ENCODE measurements around the gene PRPF19.

Gene PRPF19

GRCh38 chr11:60872961-60873524, 33.3 kb downstream of the PRPF19 start:
- DNase-seq (ENCODE audit: insufficient read length, low spot score) (no peak), FAIRE-seq (no peak)
- TF ChIP-seq POLR2AphosphoS5 (IDR thresholded peaks at IDR 0.05; ENCODE audit: low read depth, low read length), result peak; percentile 23; the same call in 1 of the 2 replicates
- no peak for TF ChIP-seq POLR2A (IDR thresholded peaks at IDR 0.05; ENCODE audit: low read depth, low read length)

DNA sequence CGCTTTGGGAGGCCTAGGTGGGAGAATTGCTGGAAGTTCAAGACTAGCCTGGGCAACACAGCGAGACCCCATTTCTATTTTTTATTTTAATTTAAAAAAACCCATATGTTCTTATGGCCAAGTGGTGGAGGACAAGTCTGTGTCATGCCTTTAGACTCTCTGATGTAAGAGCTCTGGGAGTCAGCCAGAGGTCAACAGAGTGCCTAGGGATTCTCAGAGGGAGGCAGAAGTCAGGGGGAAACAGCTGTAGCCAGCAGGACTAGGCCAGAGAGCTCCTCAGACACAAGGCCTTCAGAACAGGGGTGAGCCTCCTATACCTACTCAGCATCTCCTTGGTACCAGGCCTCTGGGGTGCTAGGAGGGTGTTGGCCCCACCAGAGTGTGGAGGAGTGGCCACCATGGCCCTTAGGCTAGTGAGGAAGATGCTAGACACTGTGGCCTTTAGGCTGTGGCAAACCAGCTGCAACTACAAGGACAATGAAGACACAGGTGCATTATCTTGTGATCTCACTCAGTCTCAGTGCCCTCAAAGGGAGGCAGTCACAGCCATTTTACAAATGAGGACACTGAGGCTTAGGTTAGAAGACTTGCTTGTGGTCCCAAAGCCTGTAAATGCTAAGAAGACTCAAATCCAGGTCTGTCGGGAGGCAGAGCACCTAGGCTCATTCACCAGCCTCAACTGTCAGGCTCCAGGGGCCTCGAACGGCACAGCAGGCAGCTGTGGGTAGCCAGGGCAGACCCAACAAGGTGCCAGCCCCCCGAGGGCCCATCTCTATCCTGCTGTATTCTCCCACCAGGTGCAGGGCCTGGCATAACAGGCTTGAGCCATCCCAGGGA, 34.0 kb downstream of the PRPF19 start:
- no peak for TF ChIP-seq POLR2A (IDR thresholded peaks at IDR 0.05; ENCODE audit: low read depth, low read length)
- TF ChIP-seq POLR2AphosphoS5 (IDR thresholded peaks at IDR 0.05; ENCODE audit: low read depth, low read length), result no peak
- TF ChIP-seq SPI1 (IDR thresholded peaks at IDR 0.05; ENCODE audit: low read depth, low read length), result no peak
- no peak for TF ChIP-seq PAX5 (IDR thresholded peaks at IDR 0.05; ENCODE audit: insufficient read depth, low read length, severe bottlenecking)
- TF ChIP-seq POU2F2 (IDR thresholded peaks at IDR 0.05; ENCODE audit: low read depth, low read length), result no peak
- no peak for TF ChIP-seq TAF1 (IDR thresholded peaks at IDR 0.05; ENCODE audit: low read depth, low read length)
- FAIRE-seq, result no peak

GRCh38 chr11:60871378-60872061, 34.9 kb downstream of the PRPF19 start:
- DNase-seq (ENCODE audit: insufficient read length, low spot score) (no peak), FAIRE-seq (no peak)
- TF ChIP-seq PAX5 (IDR thresholded peaks at IDR 0.05; ENCODE audit: insufficient read depth, low read length, severe bottlenecking), result no peak
- no peak for TF ChIP-seq POLR2AphosphoS5 (IDR thresholded peaks at IDR 0.05; ENCODE audit: low read depth, low read length)
- TF ChIP-seq TAF1 (IDR thresholded peaks at IDR 0.05; ENCODE audit: low read depth, low read length), result no peak
- no peak for TF ChIP-seq POU2F2 (IDR thresholded peaks at IDR 0.05; ENCODE audit: low read depth, low read length)

More for the DNA sequence above, 34.0 kb downstream of the PRPF19 start:
- no peak for DNase-seq (ENCODE audit: insufficient read length, low spot score)

DNA sequence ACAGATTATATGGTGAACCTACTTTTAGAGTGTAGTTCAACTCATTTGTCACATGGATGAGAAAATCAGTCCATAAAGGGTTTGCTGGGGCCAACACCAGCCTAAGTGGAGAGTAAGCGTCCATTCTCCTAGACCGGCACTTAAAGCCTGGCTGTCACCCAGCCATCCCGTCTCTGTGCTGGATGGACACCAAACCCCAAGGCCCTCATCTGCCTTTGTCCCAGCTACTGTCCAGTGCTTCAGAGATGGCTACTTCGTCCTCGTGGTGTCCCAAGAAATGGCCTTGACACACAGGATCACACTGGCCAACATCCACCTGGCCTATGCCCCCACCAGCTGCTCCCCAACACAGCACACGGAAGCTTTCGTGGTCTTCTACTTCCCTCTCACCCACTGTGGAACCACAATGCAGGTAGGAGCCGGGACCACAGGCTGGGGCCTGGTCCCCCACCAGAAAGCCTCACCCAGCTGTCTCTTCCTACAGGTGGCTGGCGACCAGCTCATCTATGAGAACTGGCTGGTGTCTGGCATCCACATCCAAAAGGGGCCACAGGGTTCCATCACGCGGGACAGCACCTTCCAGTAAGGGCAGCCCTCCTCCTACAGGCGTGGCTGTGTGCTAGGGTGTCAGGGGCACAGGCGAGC, 35.5 kb downstream of the PRPF19 start:
- TF ChIP-seq SPI1 (IDR thresholded peaks at IDR 0.05; ENCODE audit: low read depth, low read length), result no peak
- TF ChIP-seq PAX5 (IDR thresholded peaks at IDR 0.05; ENCODE audit: insufficient read depth, low read length, severe bottlenecking), result no peak
- no peak for TF ChIP-seq TAF1 (IDR thresholded peaks at IDR 0.05; ENCODE audit: low read depth, low read length)
- no peak for TF ChIP-seq POU2F2 (IDR thresholded peaks at IDR 0.05; ENCODE audit: low read depth, low read length)
- TF ChIP-seq POLR2AphosphoS5 (IDR thresholded peaks at IDR 0.05; ENCODE audit: low read depth, low read length), result no peak
- no peak for TF ChIP-seq POLR2A (IDR thresholded peaks at IDR 0.05; ENCODE audit: low read depth, low read length)
- no peak for FAIRE-seq
- DNase-seq (ENCODE audit: insufficient read length, low spot score), result no peak

GRCh38 chr11:60870276-60870675, 36.1 kb downstream of the PRPF19 start:
- FAIRE-seq (no peak), DNase-seq (ENCODE audit: insufficient read length, low spot score) (no peak)
- TF ChIP-seq POLR2AphosphoS5 (IDR thresholded peaks at IDR 0.05; ENCODE audit: low read depth, low read length) (no peak), POU2F2 (IDR thresholded peaks at IDR 0.05; ENCODE audit: low read depth, low read length) (no peak), TAF1 (IDR thresholded peaks at IDR 0.05; ENCODE audit: low read depth, low read length) (no peak), SPI1 (IDR thresholded peaks at IDR 0.05; ENCODE audit: low read depth, low read length) (no peak)

DNA sequence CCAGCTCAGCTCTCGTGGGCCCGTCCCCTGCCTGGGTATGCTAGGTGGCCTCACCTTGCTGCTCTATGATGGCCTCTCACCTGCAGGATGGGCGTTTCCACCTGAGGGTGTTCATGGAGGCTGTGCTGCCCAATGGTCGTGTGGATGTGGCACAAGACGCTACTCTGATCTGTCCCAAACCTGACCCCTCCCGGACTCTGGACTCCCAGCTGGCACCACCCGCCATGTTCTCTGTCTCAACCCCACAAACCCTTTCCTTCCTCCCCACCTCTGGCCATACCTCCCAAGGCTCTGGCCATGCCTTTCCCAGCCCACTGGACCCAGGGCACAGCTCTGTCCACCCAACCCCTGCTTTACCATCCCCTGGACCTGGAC, 36.9 kb downstream of the PRPF19 start:
- DNase-seq (ENCODE audit: insufficient read length, low spot score), result no peak
- no peak for TF ChIP-seq SPI1 (IDR thresholded peaks at IDR 0.05; ENCODE audit: low read depth, low read length)
- no peak for TF ChIP-seq POLR2AphosphoS5 (IDR thresholded peaks at IDR 0.05; ENCODE audit: low read depth, low read length)
- no peak for TF ChIP-seq TAF1 (IDR thresholded peaks at IDR 0.05; ENCODE audit: low read depth, low read length)
- no peak for TF ChIP-seq PAX5 (IDR thresholded peaks at IDR 0.05; ENCODE audit: insufficient read depth, low read length, severe bottlenecking)
- no peak for TF ChIP-seq POLR2A (IDR thresholded peaks at IDR 0.05; ENCODE audit: low read depth, low read length)
- no peak for TF ChIP-seq POU2F2 (IDR thresholded peaks at IDR 0.05; ENCODE audit: low read depth, low read length)
- no peak for FAIRE-seq

- no peak for TF ChIP-seq POLR2AphosphoS5 (IDR thresholded peaks at IDR 0.05; ENCODE audit: low read depth, low read length)
- TF ChIP-seq POU2F2 (IDR thresholded peaks at IDR 0.05; ENCODE audit: low read depth, low read length), result no peak
- TF ChIP-seq PAX5 (IDR thresholded peaks at IDR 0.05; ENCODE audit: insufficient read depth, low read length, severe bottlenecking), result no peak
- no peak for TF ChIP-seq POLR2A (IDR thresholded peaks at IDR 0.05; ENCODE audit: low read depth, low read length)
- no peak for FAIRE-seq
- DNase-seq (ENCODE audit: insufficient read length, low spot score), result no peak
Observed at GRCh38 chr11:60868682-60869450, 37.5 kb downstream of the PRPF19 start.

GRCh38 chr11:60867871-60868681, 38.3 kb downstream of the PRPF19 start:
- no peak for TF ChIP-seq PAX5 (IDR thresholded peaks at IDR 0.05; ENCODE audit: insufficient read depth, low read length, severe bottlenecking)
- no peak for TF ChIP-seq POLR2A (IDR thresholded peaks at IDR 0.05; ENCODE audit: low read depth, low read length)
- TF ChIP-seq POU2F2 (IDR thresholded peaks at IDR 0.05; ENCODE audit: low read depth, low read length), result no peak
- TF ChIP-seq SPI1 (IDR thresholded peaks at IDR 0.05; ENCODE audit: low read depth, low read length), result no peak
- TF ChIP-seq POLR2AphosphoS5 (IDR thresholded peaks at IDR 0.05; ENCODE audit: low read depth, low read length), result no peak
- TF ChIP-seq TAF1 (IDR thresholded peaks at IDR 0.05; ENCODE audit: low read depth, low read length), result no peak

More at GRCh38 chr11:60867871-60868681, 38.3 kb downstream of the PRPF19 start:
- no peak for FAIRE-seq
- DNase-seq (ENCODE audit: insufficient read length, low spot score), result no peak
